ENCODE data around the gene ACTN4. TPM values are rescaled to one million over a fixed set of nuclear protein-coding genes. Genes with fewer than 3 reads are reported as not detected.

Gene ACTN4
- total and polyA plus RNA-seq, 12 donors = 148 to 773 (median 558) TPM

GRCh38 chr19:38723990-38724854 lies 76.8 kb downstream of the ACTN4 start:
- peak in 1 of 7 donors; percentile 33 for DNase-seq
- Histone ChIP-seq H3K4me3 (no peak overlapping the region), H3K4me1 (replicated peaks in 1 of 2) (peaks cover 15 to 33% of the 10 kb centered on the region in 2 donors), H3K36me3 (replicated peaks in 1 of 2) (peaks cover 0 to 96% of the 10 kb centered on the region in 2 donors), H3K27ac (peak overlapping the region in 2 of 5 donors; percentile 21 to 66), H3K27me3 (no peaks in the 10 kb centered on the region), H3K9me3 (replicated peaks in 1 of 3) (no peaks in the 10 kb centered on the region)
- TF ChIP-seq CTCF (IDR thresholded peaks at IDR 0.05) (no peak), POLR2A (IDR thresholded peaks at IDR 0.05) (no peak)
- 83 to 92% (median 90%) methylated on average over 11 to 42 of the region's 42 CpGs for WGBS, 4 donors
- intact Hi-C loops (cut with DNase I) = no loop called here

- Histone ChIP-seq H3K4me1 (replicated peaks in 1 of 2) (peaks cover 15 to 33% of the 10 kb centered on the region in 2 donors), H3K9me3 (replicated peaks in 1 of 3) (no peaks in the 10 kb centered on the region), H3K36me3 (replicated peaks in 1 of 2) (peaks cover 0 to 92% of the 10 kb centered on the region in 2 donors), H3K27ac (peak overlapping the region in 3 of 5 donors; percentile 11 to 38 (median 21)), H3K4me3 (no peak overlapping the region), H3K27me3 (no peaks in the 10 kb centered on the region)
- peak in 2 of 7 donors; percentile 20 to 28 for DNase-seq
- intact Hi-C loops (cut with DNase I) = loop anchor here in 1 of 2 donors (5.0 kb wide), 1 partner anchor 122 kb away; the partner anchor contains the start of gene HNRNPL
- WGBS, 4 donors = 83 to 85% (median 84%) methylated on average over 5 to 21 of the region's 21 CpGs
- TF ChIP-seq CTCF (IDR thresholded peaks at IDR 0.05) = no peak
- no peak for TF ChIP-seq POLR2A (IDR thresholded peaks at IDR 0.05)
Measured at GRCh38 chr19:38725469-38726283, 78.2 kb downstream of the ACTN4 start.

GRCh38 chr19:38726284-38726673 lies 78.8 kb downstream of the ACTN4 start:
- WGBS, 4 donors = 36 to 67% (median 54%) methylated on average over 5 to 6 of the region's 6 CpGs
- peaks cover 15 to 34% of the 10 kb centered on the region in 2 donors for H3K4me1 ChIP-seq (replicated peaks in 1 of 2)
- intact Hi-C loops (cut with DNase I) = loop anchor here in 1 of 2 donors (5.0 kb wide), 1 partner anchor 121 kb away; the partner anchor contains the start of gene HNRNPL

More at GRCh38 chr19:38726284-38726673, 78.8 kb downstream of the ACTN4 start:
- DNase-seq = peak in 4 of 7 donors; percentile 16 to 54 (median 36)
- no peaks in the 10 kb centered on the region for H3K9me3 ChIP-seq (replicated peaks in 1 of 3)
- H3K27me3 ChIP-seq = no peaks in the 10 kb centered on the region
- H3K36me3 ChIP-seq (replicated peaks in 1 of 2) = peaks cover 0 to 92% of the 10 kb centered on the region in 2 donors
- no peak overlapping the region for H3K4me3 ChIP-seq
- no peak for TF ChIP-seq POLR2A (IDR thresholded peaks at IDR 0.05)
- TF ChIP-seq CTCF (IDR thresholded peaks at IDR 0.05) = no peak
- peak overlapping the region in 3 of 5 donors; percentile 6 to 90 (median 38) for H3K27ac ChIP-seq
